Loucy (cell line): ENCODE measurements around the gene TARDBP.

Experiments
- H2AFZ ChIP-seq: fragments of 200-600 bp; sonication (generic); 2 replicates; pipeline ENCODE4 v1.6.0; 2016; ENCODE audit warnings: antibody characterized with exemption, mild to moderate bottlenecking, low read length, moderate library complexity
- H3F3A ChIP-seq: fragments of 200-600 bp; 2 replicates; pipeline ENCODE4 v1.6.0; 2016; ENCODE audit warnings: antibody characterized with exemption, low read depth, mild to moderate bottlenecking
- H3K27me3 ChIP-seq: fragments of 200-600 bp; sonication (generic); 2 replicates; pipeline ENCODE4 v1.6.1; 2014; ENCODE audit warnings: low read length, mild to moderate bottlenecking; ENCODE audit not compliant: insufficient read depth, poor library complexity, severe bottlenecking
- H3K36me3 ChIP-seq: fragments of 200-600 bp; sonication (generic); 2 replicates; pipeline ENCODE4 v1.6.1; 2016; ENCODE audit warnings: low read length; ENCODE audit not compliant: insufficient read depth
- H3K4me1 ChIP-seq: fragments of 200-600 bp; sonication (generic); 2 replicates; pipeline ENCODE4 v1.5.1; 2014; ENCODE audit warnings: low read length, mild to moderate bottlenecking; ENCODE audit not compliant: insufficient read depth, poor library complexity, severe bottlenecking
- H3K4me2 ChIP-seq: fragments of 200-600 bp; sonication (generic); 2 replicates; pipeline ENCODE4 v1.6.0; 2014; ENCODE audit warnings: antibody characterized with exemption, low read length, low read depth, mild to moderate bottlenecking; ENCODE audit not compliant: poor library complexity, severe bottlenecking
- H3K4me3 ChIP-seq: fragments of 200-600 bp; sonication (generic); 2 replicates; pipeline ENCODE4 v1.5.1; 2014; ENCODE audit warnings: low read length, mild to moderate bottlenecking, mixed read lengths; ENCODE audit not compliant: poor library complexity, severe bottlenecking
- H3K79me2 ChIP-seq: fragments of 200-600 bp; sonication (generic); 2 replicates; pipeline ENCODE4 v1.6.1; 2014; ENCODE audit warnings: low read length; ENCODE audit not compliant: insufficient read depth
- H3K9ac ChIP-seq: fragments of 200-600 bp; sonication (generic); 2 replicates; pipeline ENCODE4 v1.6.0; 2014; ENCODE audit warnings: mild to moderate bottlenecking, low read depth, low read length, moderate library complexity; ENCODE audit not compliant: poor library complexity, severe bottlenecking
- H3K9me2 ChIP-seq: fragments of 200-600 bp; sonication (generic); replicated peaks from 2 replicates; pipeline ENCODE4 v1.6.1; 2016; ENCODE audit warnings: low read depth, low read length, mixed read lengths
- H3K9me3 ChIP-seq: fragments of 200-600 bp; sonication (generic); 2 replicates; pipeline ENCODE4 v1.6.1; 2014; ENCODE audit warnings: mild to moderate bottlenecking, antibody characterized with exemption, low read length, low read depth; ENCODE audit not compliant: insufficient read depth
- H4K20me1 ChIP-seq: fragments of 200-600 bp; sonication (generic); 2 replicates; pipeline ENCODE4 v1.6.0; 2014; ENCODE audit warnings: antibody characterized with exemption, low read length, mild to moderate bottlenecking; ENCODE audit not compliant: insufficient read depth, poor library complexity, severe bottlenecking
- EZH2phosphoT487 ChIP-seq: fragments of 200-600 bp; IDR thresholded peaks from 2 replicates; pipeline ENCODE4 v1.6.1; 2018; ENCODE audit warnings: antibody characterized with exemption, mild to moderate bottlenecking, moderate library complexity, borderline replicate concordance
- TF ChIP-seq, protein P1 (sequence below): fragments of 200-600 bp; sonication (generic); conservative IDR thresholded peaks from 2 replicates; pipeline ENCODE4 v1.5.1; 2014; ENCODE audit warnings: mild to moderate bottlenecking, antibody characterized with exemption, low read length

The TARDBP gene

GRCh38 chr1:11065796-11066195, 53.3 kb downstream of the TARDBP start:
- TF ChIP-seq, protein P1, sequence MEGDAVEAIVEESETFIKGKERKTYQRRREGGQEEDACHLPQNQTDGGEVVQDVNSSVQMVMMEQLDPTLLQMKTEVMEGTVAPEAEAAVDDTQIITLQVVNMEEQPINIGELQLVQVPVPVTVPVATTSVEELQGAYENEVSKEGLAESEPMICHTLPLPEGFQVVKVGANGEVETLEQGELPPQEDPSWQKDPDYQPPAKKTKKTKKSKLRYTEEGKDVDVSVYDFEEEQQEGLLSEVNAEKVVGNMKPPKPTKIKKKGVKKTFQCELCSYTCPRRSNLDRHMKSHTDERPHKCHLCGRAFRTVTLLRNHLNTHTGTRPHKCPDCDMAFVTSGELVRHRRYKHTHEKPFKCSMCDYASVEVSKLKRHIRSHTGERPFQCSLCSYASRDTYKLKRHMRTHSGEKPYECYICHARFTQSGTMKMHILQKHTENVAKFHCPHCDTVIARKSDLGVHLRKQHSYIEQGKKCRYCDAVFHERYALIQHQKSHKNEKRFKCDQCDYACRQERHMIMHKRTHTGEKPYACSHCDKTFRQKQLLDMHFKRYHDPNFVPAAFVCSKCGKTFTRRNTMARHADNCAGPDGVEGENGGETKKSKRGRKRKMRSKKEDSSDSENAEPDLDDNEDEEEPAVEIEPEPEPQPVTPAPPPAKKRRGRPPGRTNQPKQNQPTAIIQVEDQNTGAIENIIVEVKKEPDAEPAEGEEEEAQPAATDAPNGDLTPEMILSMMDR: no peak
- TF ChIP-seq EZH2phosphoT487: no peak
- Histone ChIP-seq H3F3A (peaks cover 5% of the 10 kb centered on the region; the same call in 1 of the 2 replicates), H2AFZ (no peak overlapping the region), H3K9me3 (no peaks in the 10 kb centered on the region), H3K4me3 (no peak overlapping the region), H3K4me2 (no peak overlapping the region), H4K20me1 (no peaks in the 10 kb centered on the region), H3K4me1 (peaks cover 43% of the 10 kb centered on the region), H3K79me2 (peaks cover 10% of the 10 kb centered on the region), H3K27me3 (no peaks in the 10 kb centered on the region), H3K9ac (no peak overlapping the region), H3K9me2 (no peaks in the 10 kb centered on the region), H3K36me3 (peaks cover 44% of the 10 kb centered on the region; the same call in 1 of the 2 replicates)

DNA sequence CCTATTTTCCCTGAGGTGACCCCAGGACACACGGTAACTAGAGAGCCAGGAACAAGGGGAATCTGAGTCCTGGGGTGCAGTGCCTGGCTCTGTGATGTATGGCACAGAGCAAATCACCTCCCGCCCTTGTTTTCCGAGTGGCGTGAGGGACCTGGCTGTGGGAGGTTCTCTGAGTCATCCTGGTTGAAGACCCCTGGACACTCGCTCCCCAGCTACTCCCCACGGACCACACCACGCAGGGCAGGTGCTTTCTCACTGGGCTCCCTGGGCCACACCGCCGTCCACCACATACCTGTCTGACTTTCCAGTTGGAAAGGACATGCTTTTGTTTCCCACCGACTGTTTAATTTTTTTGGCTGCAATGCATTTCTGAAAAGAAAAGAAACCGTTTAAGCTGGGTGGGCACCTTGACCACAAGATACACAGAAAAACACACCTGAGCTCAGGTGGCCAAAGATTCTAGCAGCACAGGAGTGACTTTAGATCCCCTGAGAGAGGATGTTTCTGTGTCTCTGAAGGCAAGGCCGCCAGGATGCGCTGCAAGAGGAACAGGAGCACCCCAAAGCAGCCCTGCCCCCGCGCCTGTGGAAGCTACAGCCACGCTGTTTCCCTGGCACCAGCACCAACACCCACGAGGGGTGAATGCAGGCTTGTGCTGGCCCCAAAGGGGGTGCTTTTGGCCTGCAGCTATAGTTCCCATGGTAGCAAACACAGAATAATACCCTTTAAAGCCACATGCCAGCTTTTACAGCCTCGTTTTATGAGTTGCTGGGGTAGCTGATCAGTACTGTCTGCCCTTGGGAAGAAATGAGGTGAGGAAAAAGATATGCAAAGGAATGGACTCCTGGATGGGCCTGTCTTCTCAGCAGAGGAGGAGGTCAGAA, 55.5 kb downstream of the TARDBP start:
- H2AFZ ChIP-seq: no peak overlapping the region
- TF ChIP-seq, protein P1: no peak
- no peak for TF ChIP-seq EZH2phosphoT487
- H3K9me2 ChIP-seq: no peaks in the 10 kb centered on the region
- H3K4me3 ChIP-seq: no peak overlapping the region
- no peaks in the 10 kb centered on the region for H3K9me3 ChIP-seq
- H3K27me3 ChIP-seq: no peaks in the 10 kb centered on the region
- H3F3A ChIP-seq: peaks cover 5% of the 10 kb centered on the region; the same call in 1 of the 2 replicates
- H3K4me2 ChIP-seq: peak overlapping the region; percentile 88
- H4K20me1 ChIP-seq: no peaks in the 10 kb centered on the region
- H3K79me2 ChIP-seq: no peaks in the 10 kb centered on the region
- H3K4me1 ChIP-seq: peaks cover 25% of the 10 kb centered on the region
- peaks cover 65% of the 10 kb centered on the region; the same call in 1 of the 2 replicates for H3K36me3 ChIP-seq
- H3K9ac ChIP-seq: peak overlapping the region; percentile 65

DNA sequence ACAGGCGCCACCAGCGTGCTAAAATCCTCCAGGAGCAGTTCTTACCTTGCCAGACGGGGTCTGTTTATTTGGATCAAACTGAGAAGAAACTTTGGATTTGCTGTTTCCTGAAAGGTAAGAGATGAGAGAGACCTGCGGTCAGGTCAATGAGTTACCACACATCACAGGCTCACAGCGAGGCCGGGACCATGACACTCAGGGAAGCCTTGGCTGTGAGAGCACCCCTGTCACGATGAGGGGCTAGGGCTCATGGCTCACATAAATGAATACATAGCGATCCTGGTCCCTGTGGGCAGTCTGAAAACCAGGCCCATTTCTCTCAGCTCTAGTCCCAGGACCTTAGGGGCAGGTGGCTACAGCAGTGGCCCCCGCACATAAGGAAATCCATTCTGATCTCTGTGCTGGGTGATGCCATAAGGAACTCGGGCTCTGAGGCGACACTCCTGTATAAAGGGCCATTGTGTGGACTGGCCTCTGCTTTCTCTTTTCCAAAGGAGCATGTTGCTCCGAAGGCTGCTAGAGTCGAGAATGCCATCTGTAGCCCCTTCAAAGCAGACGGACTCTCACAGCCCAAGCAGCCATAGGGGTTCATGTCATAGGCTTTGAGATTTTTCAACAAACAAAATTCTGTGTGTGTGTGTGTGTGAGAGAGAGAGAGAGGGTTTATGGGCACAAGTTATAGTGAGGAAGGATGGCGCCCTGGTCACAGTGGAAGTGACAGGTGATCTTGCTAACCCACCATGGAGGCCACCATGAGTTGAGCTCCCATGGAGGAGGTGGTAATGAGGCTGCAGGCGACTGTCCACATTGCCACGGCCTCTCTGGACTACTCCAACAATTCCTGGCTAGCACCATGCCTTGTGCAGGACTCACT, 56.4 kb downstream of the TARDBP start:
- peak overlapping the region; percentile 60 for H3K4me3 ChIP-seq
- peak overlapping the region; percentile 65 for H3K9ac ChIP-seq
- no peak overlapping the region for H2AFZ ChIP-seq
- no peaks in the 10 kb centered on the region for H4K20me1 ChIP-seq
- no peaks in the 10 kb centered on the region for H3K9me2 ChIP-seq
- H3K79me2 ChIP-seq: no peaks in the 10 kb centered on the region
- no peaks in the 10 kb centered on the region for H3K9me3 ChIP-seq
- peaks cover 73% of the 10 kb centered on the region; the same call in 1 of the 2 replicates for H3K36me3 ChIP-seq
- peaks cover 20% of the 10 kb centered on the region for H3K4me1 ChIP-seq
- no peaks in the 10 kb centered on the region for H3K27me3 ChIP-seq
- H3F3A ChIP-seq: 0 out of 2 replicates have a peak, but pooled peaks cover 2% of the 10 kb centered on the region
- peak overlapping the region; percentile 88 for H3K4me2 ChIP-seq
- TF ChIP-seq, protein P1: no peak
- TF ChIP-seq EZH2phosphoT487: no peak
